Hippocampal formation (tissue), 2 donors: ENCODE results near the gene RPL11.
"Not testable (repeated sequence)": the region's sequence is repeated elsewhere in the genome, so short reads cannot be mapped to it uniquely, and the experiment has no call there.

ENCODE experiments used
- DNase-seq, 2 donors: peaks; one replicate each; lab custom pipeline; 2025; lab: John Stamatoyannopoulos, UW

RPL11 gene

DNA sequence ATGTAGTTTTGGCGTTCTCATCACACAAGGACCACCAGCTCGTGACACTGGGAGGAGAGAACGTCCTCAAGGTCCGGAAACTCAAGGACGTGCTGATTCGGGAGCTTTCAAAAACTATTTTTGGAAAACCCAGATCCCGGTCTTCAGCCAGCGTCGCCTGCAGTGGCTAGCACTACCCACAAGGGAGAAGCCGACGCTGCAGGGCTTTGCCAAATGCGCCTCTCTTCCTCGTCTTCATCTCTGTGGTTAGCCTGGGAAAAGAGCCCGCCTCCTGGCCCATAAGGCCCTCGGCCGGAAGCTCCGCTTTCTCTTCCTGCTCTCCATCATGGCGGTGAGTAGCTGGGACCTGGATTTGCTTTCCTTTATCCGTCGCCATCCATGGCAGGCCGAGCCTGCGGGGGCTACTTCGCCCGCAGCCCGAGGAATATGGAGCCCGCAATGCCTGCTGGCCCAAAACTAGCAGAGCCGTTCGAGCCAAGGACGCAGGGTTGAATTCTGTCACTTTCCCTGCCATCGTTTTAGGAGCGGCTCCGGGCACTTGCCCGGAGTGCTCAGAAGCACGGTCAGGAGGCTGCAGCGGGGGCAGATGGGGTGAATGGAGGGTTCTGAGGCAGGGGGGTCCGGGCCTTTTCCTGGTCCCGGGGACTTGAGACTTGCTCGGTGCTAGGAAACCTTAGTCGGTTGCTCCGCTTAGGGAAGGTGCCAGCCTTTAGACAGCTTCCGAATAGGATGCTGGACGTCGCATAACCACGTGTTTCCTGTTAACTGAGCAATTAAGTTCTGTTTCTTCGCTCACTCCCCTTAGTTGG lies at the start of gene RPL11:
TSS of gene RPL11 (plus strand) at position 308 of the 809 bp plus-strand sequence. CDS start at position 326, 18 bp downstream.
- DNase-seq = peak; percentile 89 to 97

- no peak for DNase-seq
Measured at GRCh38 chr1:23643736-23644554, 47.7 kb upstream of the RPL11 start.

DNA sequence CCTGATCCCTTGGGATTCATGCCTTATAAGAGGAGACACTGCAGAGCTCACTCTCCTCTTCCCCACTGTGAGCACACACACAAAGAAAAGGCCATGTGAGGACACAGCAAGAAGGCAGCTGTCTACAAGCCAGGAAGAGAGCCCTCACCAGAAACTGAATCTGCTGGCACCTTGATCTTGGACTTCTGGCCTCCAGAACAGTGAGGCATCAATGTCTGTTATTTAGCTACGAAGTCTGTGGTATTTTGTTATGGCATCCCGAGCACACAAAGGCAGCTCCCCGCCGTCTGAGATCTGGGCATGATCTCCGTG lies 47.1 kb upstream of the RPL11 start:
- no peak for DNase-seq

DNA sequence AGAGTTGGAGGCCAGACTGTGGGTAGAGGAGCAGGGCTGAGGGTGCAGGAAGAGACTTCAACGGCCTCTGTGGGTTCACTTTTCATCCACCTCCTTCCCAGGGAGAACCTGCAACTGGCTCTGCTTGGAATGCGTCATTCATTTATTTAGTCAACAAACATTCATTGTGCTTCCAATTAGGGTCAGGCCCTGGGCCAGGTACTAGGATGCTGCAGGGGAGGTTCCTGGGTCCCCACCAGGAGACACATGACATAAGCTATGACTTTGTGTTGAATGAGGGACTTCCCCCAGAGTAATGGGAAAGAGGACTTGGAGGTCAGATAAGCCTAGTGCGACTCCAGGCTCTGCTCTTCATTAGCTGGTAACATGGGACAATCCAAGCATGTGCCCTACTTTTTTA lies 46.3 kb upstream of the RPL11 start:
- no peak for DNase-seq

DNA sequence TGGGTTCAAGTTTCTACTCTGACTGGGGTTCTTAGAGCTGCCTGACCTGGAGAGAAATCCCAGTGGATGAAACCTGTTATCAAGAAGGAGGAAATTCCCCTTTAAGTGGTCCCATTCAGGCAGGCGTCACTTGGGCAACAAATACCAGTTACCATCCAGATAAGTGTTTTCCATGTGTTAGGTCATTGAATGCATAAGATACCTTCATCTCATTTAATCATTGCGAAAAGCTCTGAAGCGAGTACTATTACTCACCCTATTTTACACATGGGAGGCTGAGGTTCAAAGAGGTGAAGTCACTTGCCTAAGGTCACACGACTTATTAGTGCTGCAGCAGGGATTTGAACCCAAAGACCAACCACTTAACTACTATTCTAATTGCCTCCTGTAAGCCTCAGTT lies 45.5 kb upstream of the RPL11 start:
- no peak for DNase-seq

GRCh38 chr1:23646541-23646940 lies 45.1 kb upstream of the RPL11 start:
- no peak for DNase-seq

- no peak for DNase-seq
Measured at GRCh38 chr1:23648576-23648975, 43.0 kb upstream of the RPL11 start.

GRCh38 chr1:23649157-23649556 lies 42.4 kb upstream of the RPL11 start:
- DNase-seq = not testable (repeated sequence)

- no peak for DNase-seq
Measured at GRCh38 chr1:23650344-23650990, 41.1 kb upstream of the RPL11 start.

DNA sequence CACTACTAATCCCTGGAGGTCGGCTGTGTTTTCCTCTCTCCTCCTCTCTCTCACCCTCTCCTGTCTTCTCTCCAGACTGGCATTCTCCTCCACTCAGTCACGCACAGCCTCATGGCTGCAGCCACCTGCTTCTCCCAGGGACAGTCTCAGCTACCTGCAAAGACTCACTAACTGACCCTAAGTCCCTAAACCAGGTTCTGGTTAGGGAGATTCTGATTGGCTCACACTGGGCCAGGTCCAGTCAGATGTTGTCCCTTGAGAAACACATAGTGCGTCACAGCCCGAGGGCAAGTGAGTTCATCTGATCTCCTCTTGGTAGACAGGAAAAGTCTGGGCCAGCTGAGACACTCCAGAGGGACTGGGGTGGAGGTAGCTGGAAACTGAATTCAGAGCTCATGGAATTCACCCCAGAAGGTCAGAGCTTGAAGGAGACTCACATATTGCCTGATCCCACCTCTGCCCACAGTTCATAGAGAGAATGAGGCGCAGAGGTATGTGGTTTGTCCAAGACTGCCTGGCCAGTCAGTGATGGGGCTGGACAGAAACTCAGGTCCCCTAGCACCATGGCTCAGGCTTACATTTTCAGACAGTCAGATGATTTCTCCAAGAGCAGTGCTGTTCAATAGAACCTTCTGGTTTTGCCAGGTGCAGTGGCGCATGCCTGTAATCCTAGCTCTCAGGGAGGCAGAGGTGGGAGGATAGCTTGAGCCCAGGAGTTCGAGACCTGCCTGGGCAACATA lies 40.4 kb upstream of the RPL11 start:
- DNase-seq = no peak

DNA sequence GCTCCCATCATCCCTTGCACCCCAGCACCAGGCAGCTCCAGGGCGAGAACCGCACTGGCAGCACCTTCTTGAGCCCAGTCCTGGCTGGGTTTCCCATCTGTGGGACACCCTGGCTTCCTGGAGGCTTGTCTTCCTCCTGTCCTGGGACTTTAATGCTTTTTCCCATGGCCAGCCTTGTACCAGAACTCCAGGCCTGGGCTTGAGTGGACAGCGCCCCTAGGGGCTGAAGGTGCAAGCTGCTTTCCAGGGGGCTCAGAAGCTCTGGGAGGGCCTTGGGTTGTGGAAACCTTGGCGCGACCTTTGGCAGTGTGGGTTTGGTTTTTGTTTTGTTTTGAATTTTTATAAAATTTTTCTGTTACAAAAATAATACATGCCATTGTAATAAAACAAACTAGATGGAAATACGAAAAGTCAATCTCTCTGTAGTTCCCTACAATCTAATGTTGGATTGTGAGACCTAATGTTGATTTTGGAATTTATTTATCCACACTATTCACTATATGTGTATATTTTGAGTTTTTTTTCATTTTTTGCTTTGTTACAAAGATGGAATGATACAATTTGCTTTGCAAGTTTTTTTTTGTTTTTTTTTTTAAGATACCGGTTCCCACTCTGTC lies 33.8 kb upstream of the RPL11 start:
- DNase-seq = no peak

GRCh38 chr1:23660671-23661070 lies 30.9 kb upstream of the RPL11 start:
- DNase-seq = no peak

DNA sequence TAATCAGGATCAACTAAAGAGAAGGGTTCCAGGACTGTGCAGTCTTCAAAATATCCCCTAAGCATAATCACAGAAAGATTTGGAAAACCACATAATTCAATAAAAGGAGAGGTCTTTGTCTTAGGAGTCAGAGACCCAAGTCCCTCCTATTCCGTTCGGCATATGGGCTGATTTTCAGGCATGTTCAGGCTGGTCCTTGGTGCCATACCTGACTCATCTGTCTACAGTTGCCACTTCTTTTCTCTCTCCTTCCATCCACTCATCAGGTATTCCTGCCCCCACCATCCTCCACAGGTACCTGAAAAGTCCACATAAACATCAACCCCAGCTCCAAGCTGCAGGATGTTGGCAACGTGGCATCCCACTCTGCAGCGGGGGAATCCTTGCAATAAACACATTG lies 29.7 kb upstream of the RPL11 start:
- no peak for DNase-seq

GRCh38 chr1:23664837-23665795 lies 26.5 kb upstream of the RPL11 start:
- DNase-seq = no peak

DNA sequence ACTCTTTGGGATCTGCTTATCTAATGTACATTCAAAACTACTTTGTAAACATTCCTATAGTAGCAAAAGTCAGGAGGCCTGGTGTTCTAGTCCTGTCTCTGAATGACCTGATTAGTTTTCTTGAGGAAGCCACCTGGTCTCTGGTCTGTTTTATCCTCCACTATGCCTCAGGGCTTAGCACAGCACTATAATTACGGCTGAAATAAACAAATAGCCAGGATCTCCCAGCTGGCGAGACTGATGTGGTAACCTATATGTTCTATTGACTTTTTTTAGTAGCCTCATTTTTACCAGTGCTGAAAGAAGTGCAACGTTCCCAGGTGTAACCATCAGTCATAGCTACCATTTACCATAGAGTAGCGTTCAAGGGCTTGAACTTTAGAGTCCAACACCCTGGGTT lies 24.2 kb upstream of the RPL11 start:
- no peak for DNase-seq

DNA sequence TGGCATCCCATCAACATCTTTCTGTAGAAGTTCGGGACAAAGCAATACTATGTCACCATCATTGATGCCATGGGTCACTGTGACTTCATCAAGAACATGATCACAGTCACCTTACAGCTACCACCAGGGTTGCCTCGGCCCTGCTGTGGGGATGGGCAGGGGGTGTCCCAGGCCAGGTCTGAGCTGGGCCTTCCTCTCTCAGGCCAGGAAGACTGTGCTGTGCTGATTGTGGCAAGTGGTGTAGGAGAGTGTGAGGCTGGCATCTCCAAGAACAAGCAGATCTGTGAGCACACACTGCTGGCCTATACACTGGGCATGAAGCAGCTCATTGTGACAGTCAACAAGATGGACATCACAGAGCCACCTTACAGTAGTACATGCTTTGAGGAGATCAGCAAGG lies 20.9 kb upstream of the RPL11 start:
- DNase-seq = no peak

GRCh38 chr1:23673086-23673813 lies 18.4 kb upstream of the RPL11 start:
- no peak for DNase-seq

DNA sequence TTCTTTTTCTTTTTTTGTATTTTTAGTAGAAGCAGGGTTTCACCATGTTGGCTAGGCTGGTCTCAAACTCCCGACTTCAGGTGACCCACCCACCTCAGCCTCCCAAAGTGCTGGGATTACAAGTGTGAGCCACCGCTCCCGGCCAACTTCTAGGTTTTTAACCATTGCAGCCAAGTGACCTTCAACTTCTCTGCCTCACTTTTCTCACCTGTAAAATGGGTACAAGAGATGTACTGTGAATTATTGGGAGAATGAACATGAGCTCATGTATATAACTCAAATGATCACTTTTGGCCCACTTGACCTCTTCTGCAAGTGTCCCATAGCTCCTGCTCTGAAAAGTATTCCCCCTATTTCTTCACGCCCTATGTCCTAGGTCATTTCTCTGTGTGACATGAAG lies 11.8 kb upstream of the RPL11 start:
- no peak for DNase-seq

DNA sequence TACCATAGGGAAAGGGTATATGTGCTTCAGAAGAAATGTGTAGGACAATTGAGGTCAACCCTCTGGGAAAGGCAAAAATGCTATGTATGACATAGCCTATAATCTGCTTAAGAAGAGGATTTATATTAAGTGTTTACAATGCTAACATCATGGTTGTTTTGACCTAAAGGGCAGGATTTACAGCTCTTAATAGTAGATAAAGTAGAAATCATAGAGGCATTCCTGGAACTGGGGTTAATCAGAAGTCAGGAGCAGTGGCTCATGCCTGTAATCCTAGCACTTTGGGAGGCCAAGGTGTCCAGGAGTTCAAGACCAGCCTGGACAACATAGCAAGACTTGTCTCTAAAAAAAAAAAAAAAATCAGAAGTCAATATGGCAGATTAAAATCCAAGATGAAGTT lies 8.7 kb upstream of the RPL11 start:
- DNase-seq = no peak

DNA sequence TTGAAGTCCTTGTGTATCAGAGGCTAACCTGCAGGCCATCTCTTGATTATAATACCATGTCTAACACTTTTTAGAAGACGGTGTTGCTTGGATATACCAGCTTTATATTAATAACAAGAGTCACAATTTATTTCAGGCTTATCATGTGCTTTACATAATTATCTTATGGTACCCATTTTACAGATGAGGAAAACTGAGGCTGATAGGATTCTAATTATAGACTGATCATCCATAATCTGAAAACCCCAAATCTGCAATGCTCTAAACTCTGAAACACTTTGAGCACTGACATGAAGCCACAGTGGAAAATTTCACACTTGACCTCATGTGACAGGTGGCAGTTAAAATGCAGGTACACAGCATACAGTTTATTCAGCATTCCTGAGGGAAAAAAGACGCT lies 7.2 kb upstream of the RPL11 start:
- DNase-seq = no peak
